Activated CD4-positive, alpha-beta T cell treated with anti-CD3 and anti-CD28 coated beads for 36 hours (primary cell): Measurements from ENCODE around the gene CYP3A4. TPM values are rescaled to one million over a fixed set of nuclear protein-coding genes. Genes with fewer than 3 reads are reported as not detected.
"Not testable (repeated sequence)": the region's sequence is repeated elsewhere in the genome, so short reads cannot be mapped to it uniquely, and the experiment has no call there.

Experiments used
- ATAC-seq: fragments of 200-7000 bp; cut with Tn5 transposase; one replicate; pipeline ENCODE4 v1.10.0; 2021; ENCODE audit warnings: mild to moderate bottlenecking, moderate library complexity
- CTCF ChIA-PET: fragments of 350-600 bp; sonication (Branson Sonifier 250); formaldehyde crosslinking; loops from one replicate; lab custom pipeline; 2021; ENCODE audit warnings: antibody characterized with exemption; lab: Charles Lee
- POLR2A ChIA-PET: fragments of 350-600 bp; sonication (Branson Sonifier 250); formaldehyde crosslinking; loops from one replicate; lab custom pipeline; 2021; ENCODE audit warnings: antibody characterized with exemption, inconsistent platforms; lab: Charles Lee
- DNase-seq: peaks from one replicate; pipeline ENCODE4 v3.0.0-alpha.2; 2020
- H3K27ac Mint-ChIP-seq: one replicate; pipeline ENCODE4 v1.8.0; 2021; ENCODE audit warnings: mixed read lengths
- H3K27me3 Mint-ChIP-seq: one replicate; pipeline ENCODE4 v1.8.0; 2021; ENCODE audit warnings: mixed read lengths
- H3K36me3 Mint-ChIP-seq: one replicate; pipeline ENCODE4 v1.8.0; 2021; ENCODE audit warnings: low read depth, mixed read lengths
- H3K4me1 Mint-ChIP-seq: one replicate; pipeline ENCODE4 v1.8.0; 2021; ENCODE audit warnings: mixed read lengths
- H3K4me3 Mint-ChIP-seq: one replicate; pipeline ENCODE4 v1.8.0; 2021; ENCODE audit warnings: mild to moderate bottlenecking, moderate library complexity, mixed read lengths
- H3K9me3 Mint-ChIP-seq: one replicate; pipeline ENCODE4 v1.8.0; 2021; ENCODE audit warnings: low read depth, mixed read lengths
- intact Hi-C, 2 experiments: fragments of 100-400 bp; cut with DNase I in 1 of 2; cut with micrococcal nuclease in 1 of 2; formaldehyde crosslinking; loops; one replicate each; pipeline versions ENCODE4 v1.14.2 to v1.15.1; 2022 to 2024; cut with DNase I, micrococcal nuclease
- total RNA-seq, 2 experiments: library from RNA; stranded (reverse); gene quantifications; one replicate each; pipeline ENCODE4 v1.2.3, GENCODE V29; 2021

CYP3A4 gene
- total RNA-seq, 2 experiments from 2014 or later = not detected

DNA sequence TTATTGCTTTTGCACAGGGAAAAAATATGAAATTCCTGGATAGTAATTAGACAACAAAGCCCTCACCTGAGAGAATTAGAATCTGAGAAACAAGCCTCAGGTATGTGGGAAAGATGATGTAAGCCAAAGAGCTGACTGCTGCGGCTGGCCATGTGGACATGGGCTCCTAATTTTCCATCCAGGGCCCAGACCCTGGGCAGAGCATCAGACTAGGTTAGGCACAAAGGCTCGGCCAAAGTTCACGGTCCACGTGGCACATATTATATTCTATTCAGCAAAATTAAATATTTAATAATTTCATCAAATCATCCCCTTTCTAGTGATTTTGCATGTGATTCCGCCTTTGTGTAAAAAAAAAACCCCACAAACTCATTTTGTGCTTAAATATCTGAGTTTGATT lies 5.1 kb downstream of the CYP3A4 start:
- no peak for ATAC-seq
- Mint-ChIP-seq H3K4me3 (no peak overlapping the region), H3K27ac (no peak overlapping the region), H3K27me3 (peaks cover 32% of the 10 kb centered on the region), H3K4me1 (peaks cover 3% of the 10 kb centered on the region), H3K9me3 (peaks cover 2% of the 10 kb centered on the region), H3K36me3 (no peaks in the 10 kb centered on the region)
- intact Hi-C loops = no loop called here
- ChIA-PET POLR2A (no interaction called here), CTCF (no interaction called here)
- no peak for DNase-seq

DNA sequence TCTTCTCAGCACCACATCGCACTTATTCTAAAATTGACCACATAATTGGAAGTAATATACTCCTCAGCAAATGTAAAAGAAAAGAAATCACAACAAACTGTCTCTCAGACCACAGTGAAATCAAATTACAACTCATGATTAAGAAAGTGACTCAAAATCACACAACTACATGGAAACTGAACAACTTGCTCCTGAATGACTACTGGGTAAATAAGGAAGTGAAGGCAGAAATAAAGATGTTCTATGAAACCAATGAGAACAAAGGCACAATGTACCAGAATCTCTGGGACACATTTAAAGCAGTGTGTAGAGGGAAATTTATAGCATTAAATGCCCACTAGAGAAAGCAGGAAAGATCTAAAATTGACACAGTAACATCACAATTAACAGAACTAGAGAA lies 10.6 kb downstream of the CYP3A4 start:
- ATAC-seq, H3K4me3 Mint-ChIP-seq, H3K27ac Mint-ChIP-seq, DNase-seq, CTCF ChIA-PET, H3K4me1 Mint-ChIP-seq, H3K36me3 Mint-ChIP-seq, POLR2A ChIA-PET, intact Hi-C loops, H3K9me3 Mint-ChIP-seq: not testable (repeated sequence)
- peaks cover 61% of the 10 kb centered on the region for H3K27me3 Mint-ChIP-seq

GRCh38 chr7:99772565-99772964 lies 11.4 kb downstream of the CYP3A4 start:
- CTCF ChIA-PET = interaction anchor here (0.8 kb wide), 1 partner anchor 141 kb away, joined by 4 read pairs; no protein-coding TSS in a partner anchor
- H3K4me3 Mint-ChIP-seq = no peak overlapping the region
- H3K4me1 Mint-ChIP-seq = peaks cover 8% of the 10 kb centered on the region
- intact Hi-C loops = no loop called here
- POLR2A ChIA-PET = no interaction called here
- H3K27me3 Mint-ChIP-seq = peaks cover 55% of the 10 kb centered on the region
- no peak for DNase-seq
- no peaks in the 10 kb centered on the region for H3K36me3 Mint-ChIP-seq
- H3K9me3 Mint-ChIP-seq = peaks cover 4% of the 10 kb centered on the region
- H3K27ac Mint-ChIP-seq = no peak overlapping the region
- no peak for ATAC-seq

- H3K36me3 Mint-ChIP-seq, POLR2A ChIA-PET, H3K27ac Mint-ChIP-seq, ATAC-seq, intact Hi-C loops, DNase-seq, H3K4me3 Mint-ChIP-seq, H3K9me3 Mint-ChIP-seq: not testable (repeated sequence)
- CTCF ChIA-PET = interaction anchor here (0.6 kb wide), 1 partner anchor 34 kb away, joined by 3 read pairs; no protein-coding TSS in a partner anchor
- Mint-ChIP-seq H3K27me3 (peaks cover 36% of the 10 kb centered on the region), H3K4me1 (peaks cover 11% of the 10 kb centered on the region)
Measured at GRCh38 chr7:99769494-99769893, 14.5 kb downstream of the CYP3A4 start.

GRCh38 chr7:99768471-99768870 lies 15.5 kb downstream of the CYP3A4 start:
- H3K27me3 Mint-ChIP-seq = peaks cover 32% of the 10 kb centered on the region
- intact Hi-C loops = no loop called here
- no peak overlapping the region for H3K4me3 Mint-ChIP-seq
- peak; percentile 19 for ATAC-seq
- H3K4me1 Mint-ChIP-seq = peaks cover 9% of the 10 kb centered on the region
- H3K9me3 Mint-ChIP-seq = peaks cover 1% of the 10 kb centered on the region
- CTCF ChIA-PET = no interaction called here
- POLR2A ChIA-PET = no interaction called here
- H3K36me3 Mint-ChIP-seq = no peaks in the 10 kb centered on the region
- H3K27ac Mint-ChIP-seq = no peak overlapping the region
- DNase-seq = no peak

DNA sequence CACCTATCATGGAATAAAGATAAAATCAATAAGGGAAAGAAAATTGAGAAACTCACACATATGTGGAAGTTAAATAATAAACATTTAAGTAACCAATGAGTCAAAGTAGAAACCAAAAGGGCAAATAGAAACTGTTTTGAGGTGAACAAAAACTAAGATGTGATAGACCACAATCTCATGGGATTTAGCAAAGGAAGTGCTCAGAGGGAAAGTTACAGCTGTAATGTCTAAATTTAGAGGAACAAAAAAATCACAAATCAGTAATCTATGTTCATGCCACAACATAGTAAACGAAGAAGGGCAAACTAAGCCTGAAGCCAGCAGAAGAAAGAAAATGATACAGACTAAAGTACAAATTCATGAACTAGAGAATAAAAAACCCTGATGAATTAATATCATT lies 16.3 kb downstream of the CYP3A4 start:
- ChIA-PET CTCF (no interaction called here), POLR2A (no interaction called here)
- H3K27ac Mint-ChIP-seq = no peak overlapping the region
- intact Hi-C loops = no loop called here
- no peaks in the 10 kb centered on the region for H3K9me3 Mint-ChIP-seq
- no peak overlapping the region for H3K4me3 Mint-ChIP-seq
- H3K27me3 Mint-ChIP-seq = peaks cover 26% of the 10 kb centered on the region
- peak; percentile 26 for ATAC-seq
- peaks cover 5% of the 10 kb centered on the region for H3K4me1 Mint-ChIP-seq
- DNase-seq = no peak
- H3K36me3 Mint-ChIP-seq = no peaks in the 10 kb centered on the region

- CTCF ChIA-PET = no interaction called here
- H3K27me3 Mint-ChIP-seq = peaks cover 17% of the 10 kb centered on the region
- DNase-seq (no peak), ATAC-seq (no peak)
- no peaks in the 10 kb centered on the region for H3K9me3 Mint-ChIP-seq
- H3K4me3 Mint-ChIP-seq = no peak overlapping the region
- intact Hi-C loops = no loop called here
- no peaks in the 10 kb centered on the region for H3K36me3 Mint-ChIP-seq
- no peak overlapping the region for H3K27ac Mint-ChIP-seq
- peaks cover 5% of the 10 kb centered on the region for H3K4me1 Mint-ChIP-seq
- POLR2A ChIA-PET = no interaction called here
Measured at GRCh38 chr7:99766484-99767099, 17.4 kb downstream of the CYP3A4 start.

GRCh38 chr7:99764478-99764877 lies 19.5 kb downstream of the CYP3A4 start:
- Mint-ChIP-seq H3K9me3 (no peaks in the 10 kb centered on the region), H3K36me3 (no peaks in the 10 kb centered on the region), H3K27ac (no peak overlapping the region), H3K4me3 (no peak overlapping the region), H3K4me1 (peaks cover 5% of the 10 kb centered on the region), H3K27me3 (peaks cover 3% of the 10 kb centered on the region)
- ChIA-PET CTCF (interaction anchor here (0.5 to 0.6 kb wide), 2 partner anchors 87 to 922 kb away, joined by 3 read pairs; no protein-coding TSS in a partner anchor), POLR2A (interaction anchor here (0.6 kb wide), 1 partner anchor 356 kb away, joined by 3 read pairs; the partner anchor contains the start of gene BUD31)
- no peak for DNase-seq
- no peak for ATAC-seq
- intact Hi-C loops = no loop called here

GRCh38 chr7:99762680-99763327 lies 21.2 kb downstream of the CYP3A4 start:
- Mint-ChIP-seq H3K27me3 (no peaks in the 10 kb centered on the region), H3K4me3 (no peak overlapping the region), H3K36me3 (no peaks in the 10 kb centered on the region), H3K27ac (no peak overlapping the region), H3K9me3 (no peaks in the 10 kb centered on the region), H3K4me1 (peaks cover 5% of the 10 kb centered on the region)
- ATAC-seq = no peak
- CTCF ChIA-PET = interaction anchor here (0.6 kb wide), 1 partner anchor 60 kb away, joined by 3 read pairs; no protein-coding TSS in a partner anchor
- POLR2A ChIA-PET = no interaction called here
- no peak for DNase-seq
- intact Hi-C loops = no loop called here

DNA sequence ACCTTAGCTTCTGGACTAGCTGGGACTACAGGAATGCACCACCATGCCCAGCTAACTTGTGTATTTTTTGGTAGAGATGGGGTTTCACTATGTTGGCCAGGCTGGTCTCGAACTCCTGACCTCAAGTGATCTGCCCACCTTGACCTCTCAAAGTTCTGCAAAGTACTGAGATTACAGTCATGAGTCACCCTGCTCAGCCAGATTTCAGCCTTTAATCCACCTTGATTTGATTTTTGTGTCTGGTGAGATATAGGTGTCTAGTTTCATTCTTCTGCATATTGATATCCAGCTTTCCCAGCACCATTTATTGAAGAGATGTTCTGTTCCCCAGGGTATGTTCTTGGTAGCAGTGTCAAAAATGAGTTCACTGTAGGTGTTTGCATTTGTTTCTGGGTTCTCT lies 28.9 kb downstream of the CYP3A4 start:
- Mint-ChIP-seq H3K27ac (no peak overlapping the region), H3K27me3 (peaks cover 4% of the 10 kb centered on the region), H3K9me3 (no peaks in the 10 kb centered on the region), H3K4me3 (no peak overlapping the region), H3K36me3 (no peaks in the 10 kb centered on the region), H3K4me1 (no peaks in the 10 kb centered on the region)
- no peak for DNase-seq
- ChIA-PET POLR2A (no interaction called here), CTCF (no interaction called here)
- ATAC-seq = no peak
- intact Hi-C loops = no loop called here

DNA sequence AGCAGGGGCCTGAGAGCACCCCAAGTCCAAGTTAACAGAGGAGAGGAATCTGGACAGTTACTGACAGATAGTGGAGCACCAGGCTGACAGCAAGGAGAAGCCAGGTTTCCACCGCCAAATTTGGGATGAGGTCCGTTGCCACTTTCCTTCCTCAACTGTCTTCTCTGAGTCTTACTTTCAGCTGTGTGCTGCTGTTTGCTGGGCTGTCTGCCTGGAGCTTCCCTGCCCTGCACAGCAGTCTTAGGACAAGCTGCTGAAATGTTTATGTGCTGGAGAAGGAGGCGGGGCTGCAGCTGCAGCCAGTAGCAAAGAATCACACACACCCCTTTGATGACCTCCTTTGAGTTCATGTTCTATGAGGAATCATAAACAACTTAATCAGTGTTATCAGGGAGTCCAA lies 31.6 kb downstream of the CYP3A4 start:
- Mint-ChIP-seq H3K27me3 (peaks cover 6% of the 10 kb centered on the region), H3K4me3 (no peak overlapping the region), H3K9me3 (no peaks in the 10 kb centered on the region), H3K27ac (no peak overlapping the region), H3K36me3 (no peaks in the 10 kb centered on the region), H3K4me1 (peaks cover 2% of the 10 kb centered on the region)
- ChIA-PET CTCF (no interaction called here), POLR2A (no interaction called here)
- ATAC-seq (no peak), DNase-seq (no peak)
- intact Hi-C loops = no loop called here
